ENCODE measurements around the gene OLFML2B.

The OLFML2B gene

GRCh38 chr1:161935264-161935663 is 88.4 kb downstream of the OLFML2B start:
- in situ Hi-C loops (cut with MboI; ENCODE audit: low pct_unique_long_range_greater_than_20kb, low sequenced_read_pairs, unreplicated experiment): no loop called here
- no peak for DNase-seq (ENCODE audit: low spot score)
- no peak for TF ChIP-seq CTCF (IDR thresholded peaks at IDR 0.05; ENCODE audit: extremely low read depth, insufficient read depth, missing control alignments)

- in situ Hi-C loops (cut with MboI; ENCODE audit: low pct_unique_long_range_greater_than_20kb, low sequenced_read_pairs, unreplicated experiment): no loop called here
- no peak for DNase-seq (ENCODE audit: low spot score)
Observed at GRCh38 chr1:161933592-161934588, 89.8 kb downstream of the OLFML2B start.

More at GRCh38 chr1:161933592-161934588, 89.8 kb downstream of the OLFML2B start:
- TF ChIP-seq CTCF (IDR thresholded peaks at IDR 0.05; ENCODE audit: extremely low read depth, insufficient read depth, missing control alignments): no peak

Data from GM13977 (cell line).